ENCODE data around the gene HAPLN1. TPM values are rescaled to one million over a fixed set of nuclear protein-coding genes. Genes with fewer than 3 reads are reported as not detected.

The HAPLN1 gene
- total RNA-seq, 4 donors from 2014 or later = not detected

GRCh38 chr5:83701886-83702285 lies 18.8 kb downstream of the HAPLN1 start:
- no peak for TF ChIP-seq POLR2A (IDR thresholded peaks at IDR 0.05)
- no peak for TF ChIP-seq CTCF (IDR thresholded peaks at IDR 0.05 in 4 of 5, conservative IDR thresholded peaks at IDR 0.05 in 1 of 5)
- Histone ChIP-seq H3K27ac (no peak overlapping the region), H3K4me1 (no peaks in the 10 kb centered on the region), H3K9me3 (no peaks in the 10 kb centered on the region), H3K36me3 (no peaks in the 10 kb centered on the region), H3K4me3 (no peak overlapping the region), H3K27me3 (peaks cover 0 to 2% (median 0%) of the 10 kb centered on the region in 3 donors)
- in situ Hi-C loops (cut with MboI; ENCODE audit: low sequenced_read_pairs in 4 of 4) (no loop called here), intact Hi-C loops (cut with DNase I; ENCODE audit: low total_unique reads) (no loop called here)
- DNase-seq = no peak
- ATAC-seq = no peak

GRCh38 chr5:83689881-83690280 lies 30.8 kb downstream of the HAPLN1 start:
- in situ Hi-C loops (cut with MboI; ENCODE audit: low sequenced_read_pairs in 4 of 4) = no loop called here
- DNase-seq = no peak

GRCh38 chr5:83688281-83688680 lies 32.4 kb downstream of the HAPLN1 start:
- H3K36me3 ChIP-seq = no peaks in the 10 kb centered on the region
- no peaks in the 10 kb centered on the region for H3K4me1 ChIP-seq
- no peaks in the 10 kb centered on the region for H3K9me3 ChIP-seq
- in situ Hi-C loops (cut with MboI; ENCODE audit: low sequenced_read_pairs in 4 of 4) (no loop called here), intact Hi-C loops (cut with DNase I; ENCODE audit: low total_unique reads) (no loop called here)
- ATAC-seq = no peak
- no peak overlapping the region for H3K4me3 ChIP-seq
- H3K27ac ChIP-seq = no peak overlapping the region
- no peaks in the 10 kb centered on the region for H3K27me3 ChIP-seq
- no peak for DNase-seq
- no peak for TF ChIP-seq POLR2A (IDR thresholded peaks at IDR 0.05)
- no peak for TF ChIP-seq CTCF (IDR thresholded peaks at IDR 0.05 in 4 of 5, conservative IDR thresholded peaks at IDR 0.05 in 1 of 5)

More at GRCh38 chr5:83689881-83690280, 30.8 kb downstream of the HAPLN1 start:
- no peak for ATAC-seq
- no peak for TF ChIP-seq POLR2A (IDR thresholded peaks at IDR 0.05)
- TF ChIP-seq CTCF (IDR thresholded peaks at IDR 0.05 in 4 of 5, conservative IDR thresholded peaks at IDR 0.05 in 1 of 5) = no peak
- no peaks in the 10 kb centered on the region for H3K9me3 ChIP-seq
- H3K36me3 ChIP-seq = no peaks in the 10 kb centered on the region
- intact Hi-C loops (cut with DNase I; ENCODE audit: low total_unique reads) = no loop called here
- H3K27ac ChIP-seq = no peak overlapping the region
- H3K27me3 ChIP-seq = no peaks in the 10 kb centered on the region
- H3K4me1 ChIP-seq = no peaks in the 10 kb centered on the region
- H3K4me3 ChIP-seq = no peak overlapping the region

- no peak for ATAC-seq
- intact Hi-C loops (cut with DNase I; ENCODE audit: low total_unique reads) = no loop called here
- DNase-seq = no peak
- H3K9me3 ChIP-seq = no peaks in the 10 kb centered on the region
- in situ Hi-C loops (cut with MboI; ENCODE audit: low sequenced_read_pairs in 4 of 4) = no loop called here
- H3K4me1 ChIP-seq = no peaks in the 10 kb centered on the region
- no peaks in the 10 kb centered on the region for H3K36me3 ChIP-seq
- H3K27ac ChIP-seq = no peak overlapping the region
- no peaks in the 10 kb centered on the region for H3K27me3 ChIP-seq
- TF ChIP-seq POLR2A (IDR thresholded peaks at IDR 0.05) (no peak), CTCF (IDR thresholded peaks at IDR 0.05 in 4 of 5, conservative IDR thresholded peaks at IDR 0.05 in 1 of 5) (no peak)
- no peak overlapping the region for H3K4me3 ChIP-seq
Measured at GRCh38 chr5:83687124-83687619, 33.5 kb downstream of the HAPLN1 start.

GRCh38 chr5:83686251-83686650 lies 34.4 kb downstream of the HAPLN1 start:
- Histone ChIP-seq H3K9me3 (no peaks in the 10 kb centered on the region), H3K36me3 (no peaks in the 10 kb centered on the region), H3K27me3 (no peaks in the 10 kb centered on the region), H3K27ac (no peak overlapping the region), H3K4me3 (no peak overlapping the region), H3K4me1 (no peaks in the 10 kb centered on the region)
- in situ Hi-C loops (cut with MboI; ENCODE audit: low sequenced_read_pairs in 4 of 4) (no loop called here), intact Hi-C loops (cut with DNase I; ENCODE audit: low total_unique reads) (no loop called here)
- DNase-seq (no peak), ATAC-seq (no peak)
- TF ChIP-seq POLR2A (IDR thresholded peaks at IDR 0.05) = no peak
- TF ChIP-seq CTCF (IDR thresholded peaks at IDR 0.05 in 4 of 5, conservative IDR thresholded peaks at IDR 0.05 in 1 of 5) = no peak

All from gastrocnemius medialis (tissue), 4 donors.